ENCODE measurements around the gene GNB1. TPM values are rescaled to one million over a fixed set of nuclear protein-coding genes. Genes with fewer than 3 reads are reported as not detected.

The GNB1 gene
- total and polyA plus RNA-seq, 9 of the 15 experiments (the other 6 are each of a cell fraction or from before 2014, with no cell fraction given), result 34.3 to 388 (median 114) TPM

DNA sequence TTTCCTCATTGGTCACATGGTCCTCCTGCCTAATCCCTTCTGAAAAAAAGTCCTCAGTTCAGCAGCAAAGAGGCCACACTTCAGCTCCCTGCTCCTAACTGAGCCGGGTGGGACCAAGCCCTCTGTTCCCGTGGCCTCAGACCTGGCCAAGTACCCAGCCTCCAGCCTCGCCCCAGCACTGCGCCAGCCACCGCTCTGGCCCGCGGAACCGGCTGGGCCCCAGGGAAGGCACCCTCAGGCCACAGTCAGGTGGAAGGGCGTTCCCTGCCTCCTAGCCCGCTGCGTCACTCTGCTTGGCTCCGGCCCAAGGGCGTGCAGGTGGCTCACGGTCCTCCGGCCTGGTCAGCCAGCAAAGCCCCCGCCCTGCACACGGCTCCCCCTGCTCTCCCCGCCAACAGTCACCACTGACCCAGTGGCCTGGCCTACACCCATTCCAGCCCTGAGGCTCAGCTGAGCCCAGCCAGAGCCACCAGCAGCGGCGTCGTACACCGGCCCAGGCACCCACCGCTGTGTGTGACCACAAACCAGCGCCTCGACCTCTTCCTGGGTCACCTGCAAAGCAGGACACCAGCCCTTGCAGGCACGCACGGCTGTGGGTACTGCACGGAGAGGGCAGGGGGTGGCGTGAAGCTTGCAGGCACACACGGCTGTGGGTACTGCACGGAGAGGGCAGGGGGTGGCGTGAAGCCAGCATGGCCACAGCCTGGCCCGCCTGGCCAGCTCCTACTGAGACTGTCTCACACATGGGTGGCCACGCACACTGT lies 132.0 kb downstream of the GNB1 start (continued):
- TF ChIP-seq, protein P1, sequence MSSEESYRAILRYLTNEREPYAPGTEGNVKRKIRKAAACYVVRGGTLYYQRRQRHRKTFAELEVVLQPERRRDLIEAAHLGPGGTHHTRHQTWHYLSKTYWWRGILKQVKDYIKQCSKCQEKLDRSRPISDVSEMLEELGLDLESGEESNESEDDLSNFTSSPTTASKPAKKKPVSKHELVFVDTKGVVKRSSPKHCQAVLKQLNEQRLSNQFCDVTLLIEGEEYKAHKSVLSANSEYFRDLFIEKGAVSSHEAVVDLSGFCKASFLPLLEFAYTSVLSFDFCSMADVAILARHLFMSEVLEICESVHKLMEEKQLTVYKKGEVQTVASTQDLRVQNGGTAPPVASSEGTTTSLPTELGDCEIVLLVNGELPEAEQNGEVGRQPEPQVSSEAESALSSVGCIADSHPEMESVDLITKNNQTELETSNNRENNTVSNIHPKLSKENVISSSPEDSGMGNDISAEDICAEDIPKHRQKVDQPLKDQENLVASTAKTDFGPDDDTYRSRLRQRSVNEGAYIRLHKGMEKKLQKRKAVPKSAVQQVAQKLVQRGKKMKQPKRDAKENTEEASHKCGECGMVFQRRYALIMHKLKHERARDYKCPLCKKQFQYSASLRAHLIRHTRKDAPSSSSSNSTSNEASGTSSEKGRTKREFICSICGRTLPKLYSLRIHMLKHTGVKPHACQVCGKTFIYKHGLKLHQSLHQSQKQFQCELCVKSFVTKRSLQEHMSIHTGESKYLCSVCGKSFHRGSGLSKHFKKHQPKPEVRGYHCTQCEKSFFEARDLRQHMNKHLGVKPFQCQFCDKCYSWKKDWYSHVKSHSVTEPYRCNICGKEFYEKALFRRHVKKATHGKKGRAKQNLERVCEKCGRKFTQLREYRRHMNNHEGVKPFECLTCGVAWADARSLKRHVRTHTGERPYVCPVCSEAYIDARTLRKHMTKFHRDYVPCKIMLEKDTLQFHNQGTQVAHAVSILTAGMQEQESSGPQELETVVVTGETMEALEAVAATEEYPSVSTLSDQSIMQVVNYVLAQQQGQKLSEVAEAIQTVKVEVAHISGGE (CRISPR knock-in tag; IDR thresholded peaks at IDR 0.05), result peak in 1 of 3 experiments; percentile 59; a peak in 1 of 6 replicates
- TF ChIP-seq, protein P2, sequence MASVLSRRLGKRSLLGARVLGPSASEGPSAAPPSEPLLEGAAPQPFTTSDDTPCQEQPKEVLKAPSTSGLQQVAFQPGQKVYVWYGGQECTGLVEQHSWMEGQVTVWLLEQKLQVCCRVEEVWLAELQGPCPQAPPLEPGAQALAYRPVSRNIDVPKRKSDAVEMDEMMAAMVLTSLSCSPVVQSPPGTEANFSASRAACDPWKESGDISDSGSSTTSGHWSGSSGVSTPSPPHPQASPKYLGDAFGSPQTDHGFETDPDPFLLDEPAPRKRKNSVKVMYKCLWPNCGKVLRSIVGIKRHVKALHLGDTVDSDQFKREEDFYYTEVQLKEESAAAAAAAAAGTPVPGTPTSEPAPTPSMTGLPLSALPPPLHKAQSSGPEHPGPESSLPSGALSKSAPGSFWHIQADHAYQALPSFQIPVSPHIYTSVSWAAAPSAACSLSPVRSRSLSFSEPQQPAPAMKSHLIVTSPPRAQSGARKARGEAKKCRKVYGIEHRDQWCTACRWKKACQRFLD (CRISPR knock-in tag; IDR thresholded peaks at IDR 0.05), result 0 out of 2 replicates have a peak, but pooled peaks have one; percentile 46
- peak; percentile 95 for TF ChIP-seq CBFB (CRISPR knock-in tag; IDR thresholded peaks at IDR 0.05)
- TF ChIP-seq ZFP30 (CRISPR knock-in tag; IDR thresholded peaks at IDR 0.05; ENCODE audit: borderline replicate concordance), result no peak
- TF ChIP-seq PHF8 (IDR thresholded peaks at IDR 0.05; ENCODE audit: borderline replicate concordance, low read length), result peak; percentile 50; the same call in 1 of the 2 replicates
- peak; percentile 73 for TF ChIP-seq WHSC1 (IDR thresholded peaks at IDR 0.05; ENCODE audit: low read length)
- peak; percentile 91 for TF ChIP-seq VEZF1 (CRISPR knock-in tag; IDR thresholded peaks at IDR 0.05)
- TF ChIP-seq CBX5 (IDR thresholded peaks at IDR 0.05; ENCODE audit: borderline replicate concordance, low read depth), result 0 out of 2 replicates have a peak, but pooled peaks have one; percentile 38
- TF ChIP-seq, protein P3, sequence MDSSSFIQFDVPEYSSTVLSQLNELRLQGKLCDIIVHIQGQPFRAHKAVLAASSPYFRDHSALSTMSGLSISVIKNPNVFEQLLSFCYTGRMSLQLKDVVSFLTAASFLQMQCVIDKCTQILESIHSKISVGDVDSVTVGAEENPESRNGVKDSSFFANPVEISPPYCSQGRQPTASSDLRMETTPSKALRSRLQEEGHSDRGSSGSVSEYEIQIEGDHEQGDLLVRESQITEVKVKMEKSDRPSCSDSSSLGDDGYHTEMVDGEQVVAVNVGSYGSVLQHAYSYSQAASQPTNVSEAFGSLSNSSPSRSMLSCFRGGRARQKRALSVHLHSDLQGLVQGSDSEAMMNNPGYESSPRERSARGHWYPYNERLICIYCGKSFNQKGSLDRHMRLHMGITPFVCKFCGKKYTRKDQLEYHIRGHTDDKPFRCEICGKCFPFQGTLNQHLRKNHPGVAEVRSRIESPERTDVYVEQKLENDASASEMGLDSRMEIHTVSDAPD (CRISPR knock-in tag; IDR thresholded peaks at IDR 0.05), result 0 out of 2 replicates have a peak, but pooled peaks have one; percentile 20
- TF ChIP-seq EWSR1 (IDR thresholded peaks at IDR 0.05; ENCODE audit: borderline replicate concordance, low read depth, partially characterized antibody), result no peak
- TF ChIP-seq FOXO4 (CRISPR knock-in tag; IDR thresholded peaks at IDR 0.05), result no peak
- 0 out of 4 replicates have a peak, but pooled peaks of 1 of the 2 experiments have one; percentile 26 for TF ChIP-seq FOXK2 (conservative IDR thresholded peaks at IDR 0.05 in 1 of 2, IDR thresholded peaks at IDR 0.05 in 1 of 2; ENCODE audit: low read depth in 2 of 2)
- TF ChIP-seq ZKSCAN8 (CRISPR knock-in tag; IDR thresholded peaks at IDR 0.05), result no peak
- TF ChIP-seq TCF7L2 (IDR thresholded peaks at IDR 0.05; ENCODE audit: low read depth, low read length), result peak; percentile 31; the same call in 1 of the 2 replicates
- peak; percentile 40 for TF ChIP-seq NUFIP1 (IDR thresholded peaks at IDR 0.05; ENCODE audit: partially characterized antibody)
- no peak for TF ChIP-seq CC2D1A (IDR thresholded peaks at IDR 0.05)
